ENCODE results near the gene CRY2. TPM values are rescaled to one million over a fixed set of nuclear protein-coding genes. Genes with fewer than 3 reads are reported as not detected.

CRY2 gene
- polyA plus RNA-seq, 1 experiment = 16.7 TPM

Other genes with a start within 250 kb of the CRY2 start
- 0.04 TPM in 1 of 2 replicates, not detected in the other for gene CHST1, start 181.9 kb upstream of the CRY2 start, polyA plus RNA-seq (2011; rRNA removed)
- gene SLC35C1, start 42.3 kb upstream of the CRY2 start, polyA plus RNA-seq (2011; rRNA removed) = 7.0 and 14.6 TPM in 2 replicates
- gene MAPK8IP1, start 38.2 kb downstream of the CRY2 start, polyA plus RNA-seq (2011; rRNA removed) = 5.6 and 8.7 TPM in 2 replicates
- gene FREY1, start 59.8 kb downstream of the CRY2 start, polyA plus RNA-seq (2011; rRNA removed) = 0.22 and 0.33 TPM in 2 replicates
- gene PEX16, start 70.4 kb downstream of the CRY2 start, polyA plus RNA-seq (2011; rRNA removed) = 24.7 and 37.4 TPM in 2 replicates
- gene LARGE2, start 75.2 kb downstream of the CRY2 start, polyA plus RNA-seq (2011; rRNA removed) = 0.05 TPM in 1 of 2 replicates, not detected in the other

Data from BJ (cell line).